Sigmoid colon (tissue), 4 donors: ENCODE measurements around the gene MIAT.

Source experiments
- POLR2A ChIP-seq, 2 donors: fragments of 450-650 bp; IDR thresholded peaks; one replicate each; pipeline ENCODE4 v1.6.1; 2016; ENCODE audit warnings: antibody characterized with exemption in 2 of 2, mild to moderate bottlenecking in 2 of 2, moderate library complexity in 2 of 2
- POLR2AphosphoS5 ChIP-seq, 4 donors: sonication (generic); formaldehyde crosslinking; IDR thresholded peaks; one replicate each; pipeline ENCODE4 v1.6.1; 2017; ENCODE audit warnings: antibody characterized with exemption in 4 of 4
- TF ChIP-seq, protein P1 (sequence below), 4 experiments: fragments of 450-650 bp in 3 of 4; fragments of 200-600 bp in 1 of 4; IDR thresholded peaks; one replicate each; pipeline ENCODE4 v1.5.1; 2016 to 2019; ENCODE audit warnings: antibody characterized with exemption in 4 of 4, mild to moderate bottlenecking in 3 of 4, moderate library complexity in 2 of 4

DNA sequence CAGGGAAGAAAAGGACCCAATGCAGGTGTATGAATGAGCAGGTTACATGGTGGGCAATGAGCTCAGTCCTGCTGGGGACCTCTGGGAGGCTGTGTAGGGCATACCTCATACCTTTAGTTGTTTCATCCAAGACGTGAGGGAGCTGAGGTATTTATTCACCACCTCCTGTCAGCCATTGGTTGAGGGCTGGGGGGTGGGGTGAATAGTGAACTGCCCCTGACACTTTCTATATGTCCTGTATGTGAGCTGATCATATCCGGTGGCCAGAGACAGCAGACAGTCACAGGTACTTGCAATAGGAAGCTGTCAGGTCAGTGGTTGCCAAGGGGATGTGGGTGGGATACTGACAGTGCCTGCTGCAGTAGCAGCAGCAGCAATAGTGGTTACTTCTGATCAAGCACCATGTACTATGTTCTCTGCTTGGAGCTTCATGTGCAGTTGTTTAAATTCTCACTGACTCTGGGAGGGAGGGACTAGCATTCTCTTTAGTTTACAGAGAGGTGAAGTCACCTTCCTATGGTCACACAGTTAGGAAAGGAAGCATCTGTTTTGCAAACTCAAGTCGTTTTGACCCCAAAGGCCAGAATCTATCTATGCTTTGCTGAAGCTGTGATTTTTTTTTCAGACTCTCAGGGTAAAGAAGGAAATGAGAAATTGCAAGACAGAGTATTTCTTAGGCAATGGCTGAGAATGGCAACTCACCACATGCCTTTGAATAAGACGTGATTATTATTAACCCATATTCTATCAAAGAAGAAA lies 54.0 kb downstream of the MIAT start:
- TF ChIP-seq, protein P1, sequence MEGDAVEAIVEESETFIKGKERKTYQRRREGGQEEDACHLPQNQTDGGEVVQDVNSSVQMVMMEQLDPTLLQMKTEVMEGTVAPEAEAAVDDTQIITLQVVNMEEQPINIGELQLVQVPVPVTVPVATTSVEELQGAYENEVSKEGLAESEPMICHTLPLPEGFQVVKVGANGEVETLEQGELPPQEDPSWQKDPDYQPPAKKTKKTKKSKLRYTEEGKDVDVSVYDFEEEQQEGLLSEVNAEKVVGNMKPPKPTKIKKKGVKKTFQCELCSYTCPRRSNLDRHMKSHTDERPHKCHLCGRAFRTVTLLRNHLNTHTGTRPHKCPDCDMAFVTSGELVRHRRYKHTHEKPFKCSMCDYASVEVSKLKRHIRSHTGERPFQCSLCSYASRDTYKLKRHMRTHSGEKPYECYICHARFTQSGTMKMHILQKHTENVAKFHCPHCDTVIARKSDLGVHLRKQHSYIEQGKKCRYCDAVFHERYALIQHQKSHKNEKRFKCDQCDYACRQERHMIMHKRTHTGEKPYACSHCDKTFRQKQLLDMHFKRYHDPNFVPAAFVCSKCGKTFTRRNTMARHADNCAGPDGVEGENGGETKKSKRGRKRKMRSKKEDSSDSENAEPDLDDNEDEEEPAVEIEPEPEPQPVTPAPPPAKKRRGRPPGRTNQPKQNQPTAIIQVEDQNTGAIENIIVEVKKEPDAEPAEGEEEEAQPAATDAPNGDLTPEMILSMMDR (IDR thresholded peaks at IDR 0.05): no peak
- TF ChIP-seq POLR2AphosphoS5 (IDR thresholded peaks at IDR 0.05): no peak
- no peak for TF ChIP-seq POLR2A (IDR thresholded peaks at IDR 0.05)
